ENCODE measurements around the gene ACSF2. TPM values are rescaled to one million over a fixed set of nuclear protein-coding genes. Genes with fewer than 3 reads are reported as not detected.

Gene ACSF2
- polyA plus RNA-seq, 1 donor from 2014 or later, result not detected

- Histone ChIP-seq H3K9me2 (ENCODE audit: insufficient read depth, low read length) (no peaks in the 10 kb centered on the region), H3K4me2 (ENCODE audit: low read length) (no peak overlapping the region), H3K79me2 (replicated peaks; ENCODE audit: insufficient read depth, low read length) (no peaks in the 10 kb centered on the region), H3F3A (ENCODE audit: insufficient read depth, low read length, poor library complexity, severe bottlenecking) (no peaks in the 10 kb centered on the region), H3K9me3 (ENCODE audit: low read length) (no peaks in the 10 kb centered on the region), H2AFZ (ENCODE audit: low read depth, low read length) (no peak overlapping the region), H3K27me3 (ENCODE audit: insufficient read depth, low read depth, low read length) (peaks cover under 1% of the 10 kb centered on the region), H3K27ac (ENCODE audit: low read length) (no peak overlapping the region), H4K20me1 (ENCODE audit: insufficient read depth) (no peaks in the 10 kb centered on the region), H3K4me3 (ENCODE audit: low read length) (no peak overlapping the region), H3K9ac (ENCODE audit: low read length) (no peak overlapping the region), H3K36me3 (ENCODE audit: insufficient read depth, low read length) (no peaks in the 10 kb centered on the region)
- TF ChIP-seq EP300 (conservative IDR thresholded peaks at IDR 0.05; ENCODE audit: poor library complexity, severe bottlenecking), result no peak
- no peak for TF ChIP-seq MXI1 (conservative IDR thresholded peaks at IDR 0.05; ENCODE audit: poor library complexity, severe bottlenecking)
- TF ChIP-seq RAD21 (conservative IDR thresholded peaks at IDR 0.05), result no peak
- TF ChIP-seq SMC3 (conservative IDR thresholded peaks at IDR 0.05; ENCODE audit: poor library complexity), result no peak
- TF ChIP-seq TAF1 (IDR thresholded peaks at IDR 0.05; ENCODE audit: low read depth), result no peak
- TF ChIP-seq REST (IDR thresholded peaks at IDR 0.05; ENCODE audit: borderline replicate concordance), result no peak
Measured at GRCh38 chr17:50420419-50421112, 5.5 kb upstream of the ACSF2 start.

- H3K4me2 ChIP-seq (ENCODE audit: low read length), result no peak overlapping the region
- H3K4me3 ChIP-seq (ENCODE audit: low read length), result no peak overlapping the region
- H3F3A ChIP-seq (ENCODE audit: insufficient read depth, low read length, poor library complexity, severe bottlenecking), result no peaks in the 10 kb centered on the region
- H3K36me3 ChIP-seq (ENCODE audit: insufficient read depth, low read length), result no peaks in the 10 kb centered on the region
- H2AFZ ChIP-seq (ENCODE audit: low read depth, low read length), result no peak overlapping the region
- H3K27me3 ChIP-seq (ENCODE audit: insufficient read depth, low read depth, low read length), result peaks cover 7% of the 10 kb centered on the region
- H3K79me2 ChIP-seq (replicated peaks; ENCODE audit: insufficient read depth, low read length), result no peaks in the 10 kb centered on the region
- no peak overlapping the region for H3K27ac ChIP-seq (ENCODE audit: low read length)
- no peak overlapping the region for H3K9ac ChIP-seq (ENCODE audit: low read length)
- no peaks in the 10 kb centered on the region for H4K20me1 ChIP-seq (ENCODE audit: insufficient read depth)
- TF ChIP-seq RAD21 (conservative IDR thresholded peaks at IDR 0.05), result no peak
- TF ChIP-seq POLR2AphosphoS5 (IDR thresholded peaks at IDR 0.05), result no peak
- no peak for TF ChIP-seq SMC3 (conservative IDR thresholded peaks at IDR 0.05; ENCODE audit: poor library complexity)
- no peak for TF ChIP-seq EP300 (conservative IDR thresholded peaks at IDR 0.05; ENCODE audit: poor library complexity, severe bottlenecking)
- TF ChIP-seq CTCF (IDR thresholded peaks at IDR 0.05; ENCODE audit: poor library complexity, severe bottlenecking), result no peak
- TF ChIP-seq MXI1 (conservative IDR thresholded peaks at IDR 0.05; ENCODE audit: poor library complexity, severe bottlenecking), result no peak
- no peak for TF ChIP-seq TAF1 (IDR thresholded peaks at IDR 0.05; ENCODE audit: low read depth)
- TF ChIP-seq REST (IDR thresholded peaks at IDR 0.05; ENCODE audit: borderline replicate concordance), result no peak
- TF ChIP-seq EZH2 (IDR thresholded peaks at IDR 0.05; ENCODE audit: borderline replicate concordance, insufficient read depth, low read length, poor library complexity, severe bottlenecking), result no peak
- no peaks in the 10 kb centered on the region for H3K9me3 ChIP-seq (ENCODE audit: low read length)
- no peaks in the 10 kb centered on the region for H3K9me2 ChIP-seq (ENCODE audit: insufficient read depth, low read length)
Measured at GRCh38 chr17:50421308-50422051, 4.5 kb upstream of the ACSF2 start.

All from neural cell (in vitro differentiated cells).